Mesodermal cell (in vitro differentiated cells): ENCODE data around the gene CXXC1.
A peak's percentile ranks its signal among the peaks of the same experiment; 100 is the strongest.
"Not testable (repeated sequence)": the region's sequence is repeated elsewhere in the genome, so short reads cannot be mapped to it uniquely, and the experiment has no call there.

Source experiments
- H3K27ac ChIP-seq: 2 replicates; pipeline ENCODE4 v1.7.0; 2013; ENCODE audit warnings: mild to moderate bottlenecking, low read depth, low read length, moderate library complexity; ENCODE audit not compliant: severe bottlenecking
- H3K36me3 ChIP-seq: 2 replicates; pipeline ENCODE4 v1.7.1; 2013; ENCODE audit warnings: mild to moderate bottlenecking, low read length, moderate library complexity; ENCODE audit not compliant: control insufficient read depth, insufficient read depth
- H3K4me1 ChIP-seq: one replicate; pipeline ENCODE4 v1.7.1; 2013; ENCODE audit warnings: mild to moderate bottlenecking, low read length; ENCODE audit not compliant: insufficient read depth, control insufficient read depth, poor library complexity, severe bottlenecking
- H3K4me3 ChIP-seq: 2 replicates; pipeline ENCODE4 v1.7.0; 2013; ENCODE audit warnings: low read length, control low read depth, mild to moderate bottlenecking; ENCODE audit not compliant: insufficient read depth, poor library complexity, severe bottlenecking; ENCODE audit errors: extremely low read depth
- H3K9me3 ChIP-seq: 2 replicates; pipeline ENCODE4 v1.7.1; 2013; ENCODE audit warnings: mild to moderate bottlenecking, low read length, moderate library complexity; ENCODE audit not compliant: control insufficient read depth
- WGBS, 2 experiments: methylation state at CpG; one replicate each; pipeline ENCODE4 v1.1.5; 2013; ENCODE audit warnings: missing lambda C conversion rate in 2 of 2; ENCODE audit not compliant: insufficient coverage in 2 of 2; 5-methylcytosine and 5-hydroxymethylcytosine counted together

Gene CXXC1

DNA sequence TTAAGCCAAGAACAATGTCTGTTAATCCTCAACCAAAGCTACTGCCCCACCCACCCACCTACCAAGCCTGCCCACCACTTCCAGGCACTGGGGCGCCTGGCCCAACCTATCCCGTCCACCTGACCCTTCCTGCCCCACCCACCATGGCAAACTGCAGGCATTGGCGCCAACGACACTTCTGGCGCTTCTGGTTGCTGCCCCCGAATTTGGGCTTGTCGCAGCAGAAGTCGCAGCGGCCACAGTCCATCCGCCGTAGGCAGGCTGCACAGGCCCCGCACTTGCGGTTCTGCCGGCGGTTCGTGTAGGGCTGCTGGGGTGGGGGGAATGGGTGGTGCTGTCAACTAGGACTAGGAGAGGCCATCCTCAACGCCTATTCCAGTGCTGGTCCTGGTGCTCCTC, 13.4 kb downstream of the CXXC1 start:
- H3K4me1 ChIP-seq, result peaks cover 3% of the 10 kb centered on the region
- no peak overlapping the region for H3K27ac ChIP-seq
- peaks cover 94% of the 10 kb centered on the region for H3K36me3 ChIP-seq
- no peak overlapping the region for H3K4me3 ChIP-seq
- no peaks in the 10 kb centered on the region for H3K9me3 ChIP-seq
- WGBS, 2 experiments, result 95 to 98% methylated on average over 13 to 16 of the region's 17 CpGs

DNA sequence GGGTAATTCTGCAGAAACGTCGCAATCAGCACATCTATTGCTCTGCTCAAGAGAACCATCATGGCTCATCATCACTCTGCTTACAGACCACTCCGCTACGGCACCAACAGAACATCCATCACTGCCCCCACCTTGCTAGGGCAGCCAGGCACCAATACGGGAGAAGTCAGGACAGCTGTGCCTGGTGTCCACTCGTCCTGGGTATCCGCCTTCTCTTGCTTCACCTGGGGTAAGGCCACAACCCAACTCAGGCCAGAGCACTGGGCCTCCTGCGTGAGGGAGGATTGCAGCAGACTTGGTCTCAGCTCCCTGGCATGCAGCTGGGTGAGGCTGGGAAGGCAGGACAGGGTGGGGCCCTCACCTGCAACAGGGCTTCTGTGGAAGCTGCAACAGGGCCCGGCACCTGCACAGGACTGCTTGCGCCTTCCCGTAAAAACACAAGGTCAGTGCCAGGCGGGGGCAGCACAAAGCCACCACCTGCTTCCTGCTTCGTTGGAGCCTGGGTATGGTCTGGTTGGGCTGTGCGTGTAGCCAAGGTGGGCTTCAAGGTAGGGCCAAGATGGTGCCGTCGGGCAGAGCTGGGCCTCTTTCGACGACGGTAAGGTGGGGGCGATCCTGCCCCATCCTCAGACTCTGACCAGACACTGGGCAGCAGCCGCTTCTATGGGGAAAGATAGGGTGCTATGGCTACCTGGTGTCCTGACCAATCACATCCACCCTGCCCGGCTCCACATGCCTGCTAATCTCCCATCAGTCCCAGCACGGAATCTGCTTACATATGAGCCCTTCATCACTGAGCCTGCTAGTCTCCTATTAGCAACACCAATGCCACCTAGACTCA, 14.1 kb downstream of the CXXC1 start:
- 95% methylated on average over 15 to 22 of the region's 23 CpGs for WGBS, 2 experiments
- H3K4me1 ChIP-seq, result no peaks in the 10 kb centered on the region
- H3K36me3 ChIP-seq, result peaks cover 95% of the 10 kb centered on the region
- H3K9me3 ChIP-seq, result no peaks in the 10 kb centered on the region
- H3K4me3 ChIP-seq, result no peak overlapping the region
- H3K27ac ChIP-seq, result no peak overlapping the region

DNA sequence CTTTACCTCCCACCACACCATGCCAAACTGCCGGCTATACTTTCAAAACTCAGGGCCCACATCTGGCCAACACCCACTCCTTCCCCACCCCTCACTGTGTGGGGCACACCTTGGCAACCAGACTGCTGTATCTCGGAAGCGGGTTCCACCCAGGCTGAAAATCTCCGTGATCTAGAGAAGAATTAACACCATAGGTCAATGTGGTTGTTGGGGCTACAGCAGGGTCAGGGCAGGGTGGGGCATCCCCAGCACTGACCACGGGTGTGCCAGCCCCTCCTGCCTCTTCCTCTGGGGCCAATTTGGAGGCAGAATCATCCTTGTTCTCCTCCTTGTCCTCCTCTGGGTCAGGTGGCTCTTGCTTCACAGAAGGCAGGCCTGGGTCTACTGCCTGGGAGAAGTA, 14.9 kb downstream of the CXXC1 start:
- H3K36me3 ChIP-seq, result peaks cover 94% of the 10 kb centered on the region
- no peaks in the 10 kb centered on the region for H3K9me3 ChIP-seq
- no peak overlapping the region for H3K4me3 ChIP-seq
- WGBS, 2 experiments, result 84 to 100% methylated on average over 3 to 4 of the region's 5 CpGs
- H3K4me1 ChIP-seq, result no peaks in the 10 kb centered on the region
- no peak overlapping the region for H3K27ac ChIP-seq

DNA sequence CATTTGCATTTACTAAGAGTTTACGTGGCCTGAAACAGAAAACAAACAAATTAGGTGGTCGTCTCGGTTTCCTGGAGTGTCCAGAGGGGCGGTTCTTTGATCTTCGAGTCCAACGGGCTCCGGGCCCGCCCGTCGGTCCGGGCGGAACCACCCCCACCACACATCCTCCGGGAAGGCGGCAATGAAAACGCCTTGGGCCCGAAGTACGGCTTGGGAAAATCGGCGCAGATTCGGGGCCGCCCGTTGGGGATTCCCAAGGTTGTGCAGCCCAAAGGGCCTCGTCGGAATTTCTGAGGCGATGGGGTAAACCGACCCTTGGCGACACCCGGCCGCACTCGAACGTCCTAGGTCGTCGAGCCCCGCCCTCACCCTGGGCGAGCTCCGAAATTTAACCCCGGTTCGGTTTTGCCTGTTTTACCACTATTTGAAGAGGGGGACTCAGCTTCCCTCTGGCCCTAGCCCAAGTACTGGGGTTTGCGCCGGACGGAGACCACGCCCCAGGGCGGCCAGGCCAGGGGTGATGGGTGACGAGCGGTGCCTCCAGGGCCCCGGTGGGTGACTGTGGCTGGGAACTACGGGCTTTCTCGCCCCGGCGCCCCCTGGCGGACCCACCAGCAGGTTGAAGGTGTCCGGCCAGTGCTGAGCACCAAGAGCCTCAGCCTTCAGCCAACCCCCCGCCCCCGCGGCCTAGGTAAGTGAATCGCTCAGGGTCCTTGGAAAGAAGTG, 19.3 kb downstream of the CXXC1 start:
- no peak overlapping the region for H3K4me3 ChIP-seq
- 83 to 93% methylated on average over 37 to 49 of the region's 56 CpGs for WGBS, 2 experiments
- H3K9me3 ChIP-seq, result no peaks in the 10 kb centered on the region
- peaks cover 61% of the 10 kb centered on the region for H3K36me3 ChIP-seq
- H3K27ac ChIP-seq, result no peak overlapping the region
- no peaks in the 10 kb centered on the region for H3K4me1 ChIP-seq

DNA sequence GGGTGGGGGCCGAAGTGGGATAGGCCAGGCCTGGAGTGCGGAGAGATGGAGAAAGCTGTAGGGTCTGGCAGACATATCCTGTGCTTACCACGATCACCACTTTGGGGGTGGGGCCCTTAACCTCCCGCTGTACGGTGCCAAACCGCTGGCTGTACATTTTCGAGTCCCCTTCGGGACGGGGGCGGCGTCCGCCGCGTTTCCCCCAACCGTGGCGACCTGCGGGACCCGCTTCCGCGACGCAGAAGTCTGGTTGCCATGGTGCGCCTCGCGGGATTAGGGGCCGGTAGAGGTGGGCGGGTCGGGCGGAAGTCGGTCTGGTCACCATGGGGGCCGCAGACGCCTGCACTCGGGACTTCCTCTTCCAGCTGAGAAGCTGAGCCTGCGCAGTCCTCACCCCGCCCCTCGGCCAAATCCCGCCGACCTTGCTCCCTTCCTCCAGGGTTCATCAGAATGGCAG, 21.2 kb downstream of the CXXC1 start, which contains the start of gene CFAP53:
CFAP53 (minus strand) TSS at position 248 of the 457 bp plus-strand sequence; CDS start at position 157, 91 bp downstream.
- no peak within 1 kb of the TSS for H3K27ac ChIP-seq
- 2 to 10% methylated on average over 8 to 17 of the region's 37 CpGs for WGBS, 2 experiments
- H3K36me3 ChIP-seq, result peaks cover 42% of the 10 kb centered on the region
- peak within 1 kb of the TSS; percentile 59 for H3K4me3 ChIP-seq
- no peaks in the 10 kb centered on the region for H3K9me3 ChIP-seq
- no peaks in the 10 kb centered on the region for H3K4me1 ChIP-seq

DNA sequence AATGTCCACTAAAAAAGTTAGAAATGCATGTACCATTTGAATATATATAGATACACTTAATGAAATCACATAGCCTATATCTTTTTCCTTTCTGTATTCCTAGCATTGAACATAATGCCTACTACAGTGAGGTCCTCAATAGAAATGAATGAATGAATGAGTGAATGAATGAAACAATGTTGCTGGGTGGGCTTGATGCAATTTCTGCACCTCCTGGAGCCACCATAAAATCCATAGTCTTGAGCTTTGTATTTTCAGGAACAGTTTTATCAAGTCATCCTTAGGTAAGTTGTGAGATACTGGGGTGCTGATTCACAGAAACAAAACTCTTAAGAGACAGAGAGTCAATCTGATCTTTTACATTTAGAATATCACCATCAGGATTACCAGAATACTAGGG, 24.5 kb downstream of the CXXC1 start:
- no peaks in the 10 kb centered on the region for H3K9me3 ChIP-seq
- peaks cover 9% of the 10 kb centered on the region for H3K36me3 ChIP-seq
- no peaks in the 10 kb centered on the region for H3K4me1 ChIP-seq
- no peak overlapping the region for H3K27ac ChIP-seq
- no peak overlapping the region for H3K4me3 ChIP-seq

DNA sequence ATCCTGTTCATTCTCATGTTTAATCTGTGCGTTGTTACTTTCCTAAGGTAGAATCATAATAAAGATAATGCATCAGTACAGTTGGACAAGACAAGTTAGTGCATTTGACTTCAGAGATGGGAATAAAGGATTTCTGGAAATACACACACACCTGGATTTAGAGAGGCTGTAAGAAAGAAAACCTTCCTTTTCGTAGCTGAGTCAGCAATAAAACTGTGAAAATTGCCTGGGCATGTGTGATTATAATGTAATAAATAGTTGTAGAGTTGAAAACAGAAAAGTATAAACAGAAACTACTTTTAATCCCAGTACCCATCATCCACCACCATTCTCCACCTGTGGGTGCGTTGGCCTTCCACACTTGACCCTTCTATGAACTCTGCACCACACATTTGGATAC, 36.6 kb downstream of the CXXC1 start:
- Histone ChIP-seq H3K4me1 (no peaks in the 10 kb centered on the region), H3K4me3 (no peak overlapping the region), H3K9me3 (no peaks in the 10 kb centered on the region), H3K36me3 (no peaks in the 10 kb centered on the region), H3K27ac (no peak overlapping the region)
- 71 to 95% methylated on average over 1 to 2 of the region's 3 CpGs for WGBS, 2 experiments

DNA sequence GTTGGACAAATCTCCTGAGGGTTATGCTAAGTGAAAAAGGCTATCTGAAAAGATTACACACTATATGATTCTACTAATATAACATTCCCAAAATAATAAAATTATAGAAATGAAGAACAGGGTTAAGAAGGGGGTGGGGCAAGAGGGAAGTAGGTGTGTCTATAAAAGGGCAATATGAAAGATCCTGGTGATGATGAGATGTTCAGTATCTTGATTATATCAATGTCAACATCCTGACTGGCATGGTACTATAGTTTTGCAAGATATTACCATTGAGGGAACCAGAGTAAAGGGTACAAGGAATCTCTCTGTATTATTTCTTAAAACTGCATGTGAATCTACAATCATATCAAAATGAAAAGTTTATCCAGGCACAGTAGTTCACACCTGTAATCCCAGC, 37.9 kb downstream of the CXXC1 start:
- Histone ChIP-seq H3K4me3 (no peak overlapping the region), H3K27ac (no peak overlapping the region), H3K4me1 (no peaks in the 10 kb centered on the region), H3K9me3 (no peaks in the 10 kb centered on the region), H3K36me3 (no peaks in the 10 kb centered on the region)

DNA sequence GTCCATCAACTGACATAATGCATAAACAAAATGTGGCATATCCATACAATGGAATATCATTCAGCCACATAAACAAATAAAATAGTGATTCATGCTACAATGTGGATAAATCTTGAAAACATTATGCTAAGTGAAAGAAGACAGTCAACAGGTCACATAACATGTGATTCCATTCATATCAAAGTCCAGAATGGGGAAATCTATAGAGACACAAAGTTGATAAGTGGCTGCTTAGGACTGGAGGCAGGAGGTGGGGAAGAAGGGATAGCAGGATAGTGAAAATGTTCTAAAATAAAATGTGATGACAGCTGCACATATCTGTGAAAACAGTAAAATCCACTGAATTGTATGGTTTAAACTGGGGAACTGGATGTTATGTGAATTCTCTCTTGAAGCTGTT, 39.9 kb downstream of the CXXC1 start:
- H3K27ac ChIP-seq, result no peak overlapping the region

DNA sequence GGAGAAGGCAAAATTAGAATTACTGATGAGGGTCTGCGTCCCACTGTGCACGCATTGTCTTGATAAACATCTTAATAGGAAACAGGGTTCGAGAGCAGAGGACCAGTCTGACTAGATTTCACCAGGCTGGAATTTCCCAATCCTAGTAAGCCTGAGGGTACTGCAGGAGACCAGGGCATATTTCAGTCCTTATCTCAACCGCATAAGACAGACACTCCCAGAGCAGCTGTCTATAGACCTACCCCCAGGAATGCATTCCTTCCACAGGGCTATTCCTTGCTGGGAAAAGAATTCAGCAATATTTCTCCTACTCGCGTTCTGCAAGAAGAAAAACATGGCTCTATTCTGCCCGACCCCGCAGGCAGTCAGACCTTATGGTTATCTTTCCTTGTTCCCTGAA, 45.7 kb downstream of the CXXC1 start:
- WGBS, 2 experiments, result 92 to 93% methylated on average over 6 to 7 of the region's 8 CpGs
- not testable (repeated sequence) for H3K36me3 ChIP-seq, H3K4me1 ChIP-seq, H3K27ac ChIP-seq, H3K4me3 ChIP-seq, H3K9me3 ChIP-seq

More for the DNA sequence above, 39.9 kb downstream of the CXXC1 start:
- H3K9me3 ChIP-seq, result no peaks in the 10 kb centered on the region
- no peaks in the 10 kb centered on the region for H3K36me3 ChIP-seq
- no peaks in the 10 kb centered on the region for H3K4me1 ChIP-seq
- H3K4me3 ChIP-seq, result no peak overlapping the region

DNA sequence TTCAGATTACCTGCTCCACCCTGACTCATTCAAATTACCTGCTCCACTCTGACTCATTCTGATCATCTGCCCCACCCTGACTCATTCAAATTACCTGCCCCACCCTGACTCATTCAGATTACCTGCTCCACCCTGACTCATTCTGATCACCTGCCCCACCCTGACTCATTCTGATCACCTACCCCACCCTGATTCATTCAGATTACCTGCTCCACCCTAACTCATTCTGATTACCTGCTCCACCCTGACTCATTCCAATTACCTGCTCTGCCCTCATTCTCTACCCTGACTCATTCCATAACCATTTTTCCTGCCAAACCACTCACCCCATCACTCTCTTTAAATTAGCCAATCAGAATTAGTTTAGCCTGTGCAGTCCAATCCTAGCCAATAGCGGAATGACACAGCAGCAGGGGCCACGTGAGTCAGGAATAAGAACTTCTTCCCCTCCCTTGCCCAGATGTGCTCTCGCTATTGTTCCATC, 47.4 kb downstream of the CXXC1 start:
- Histone ChIP-seq H3K27ac (no peak overlapping the region), H3K36me3 (no peaks in the 10 kb centered on the region), H3K4me1 (no peaks in the 10 kb centered on the region), H3K9me3 (peaks cover 4% of the 10 kb centered on the region), H3K4me3 (no peak overlapping the region)
- WGBS, 2 experiments, result 88 to 100% methylated on average over 2 to 3 of the region's 3 CpGs
